Activated CD4-positive, alpha-beta T cell treated with anti-CD3 and anti-CD28 coated beads for 36 hours (primary cell): ENCODE measurements around the gene NUP188. TPM values are rescaled to one million over a fixed set of nuclear protein-coding genes. Genes with fewer than 3 reads are reported as not detected.
"Not testable (repeated sequence)": the region's sequence is repeated elsewhere in the genome, so short reads cannot be mapped to it uniquely, and the experiment has no call there.

Experiments
- ATAC-seq: fragments of 200-7000 bp; cut with Tn5 transposase; one replicate; pipeline ENCODE4 v1.10.0; 2021; ENCODE audit warnings: mild to moderate bottlenecking, moderate library complexity
- CTCF ChIA-PET: fragments of 350-600 bp; sonication (Branson Sonifier 250); formaldehyde crosslinking; loops from one replicate; lab custom pipeline; 2021; ENCODE audit warnings: antibody characterized with exemption; lab: Charles Lee
- POLR2A ChIA-PET: fragments of 350-600 bp; sonication (Branson Sonifier 250); formaldehyde crosslinking; loops from one replicate; lab custom pipeline; 2021; ENCODE audit warnings: antibody characterized with exemption, inconsistent platforms; lab: Charles Lee
- DNase-seq: peaks from one replicate; pipeline ENCODE4 v3.0.0-alpha.2; 2020
- H3K27ac Mint-ChIP-seq: one replicate; pipeline ENCODE4 v1.8.0; 2021; ENCODE audit warnings: mixed read lengths
- H3K27me3 Mint-ChIP-seq: one replicate; pipeline ENCODE4 v1.8.0; 2021; ENCODE audit warnings: mixed read lengths
- H3K36me3 Mint-ChIP-seq: one replicate; pipeline ENCODE4 v1.8.0; 2021; ENCODE audit warnings: low read depth, mixed read lengths
- H3K4me1 Mint-ChIP-seq: one replicate; pipeline ENCODE4 v1.8.0; 2021; ENCODE audit warnings: mixed read lengths
- H3K4me3 Mint-ChIP-seq: one replicate; pipeline ENCODE4 v1.8.0; 2021; ENCODE audit warnings: mild to moderate bottlenecking, moderate library complexity, mixed read lengths
- H3K9me3 Mint-ChIP-seq: one replicate; pipeline ENCODE4 v1.8.0; 2021; ENCODE audit warnings: low read depth, mixed read lengths
- intact Hi-C, 2 experiments: fragments of 100-400 bp; cut with DNase I in 1 of 2; cut with micrococcal nuclease in 1 of 2; formaldehyde crosslinking; loops; one replicate each; pipeline versions ENCODE4 v1.14.2 to v1.15.1; 2022 to 2024; cut with DNase I, micrococcal nuclease
- total RNA-seq, 2 experiments: library from RNA; stranded (reverse); gene quantifications; one replicate each; pipeline ENCODE4 v1.2.3, GENCODE V29; 2021

The NUP188 gene
- total RNA-seq, 2 experiments from 2014 or later, result 102 to 124 TPM

DNA sequence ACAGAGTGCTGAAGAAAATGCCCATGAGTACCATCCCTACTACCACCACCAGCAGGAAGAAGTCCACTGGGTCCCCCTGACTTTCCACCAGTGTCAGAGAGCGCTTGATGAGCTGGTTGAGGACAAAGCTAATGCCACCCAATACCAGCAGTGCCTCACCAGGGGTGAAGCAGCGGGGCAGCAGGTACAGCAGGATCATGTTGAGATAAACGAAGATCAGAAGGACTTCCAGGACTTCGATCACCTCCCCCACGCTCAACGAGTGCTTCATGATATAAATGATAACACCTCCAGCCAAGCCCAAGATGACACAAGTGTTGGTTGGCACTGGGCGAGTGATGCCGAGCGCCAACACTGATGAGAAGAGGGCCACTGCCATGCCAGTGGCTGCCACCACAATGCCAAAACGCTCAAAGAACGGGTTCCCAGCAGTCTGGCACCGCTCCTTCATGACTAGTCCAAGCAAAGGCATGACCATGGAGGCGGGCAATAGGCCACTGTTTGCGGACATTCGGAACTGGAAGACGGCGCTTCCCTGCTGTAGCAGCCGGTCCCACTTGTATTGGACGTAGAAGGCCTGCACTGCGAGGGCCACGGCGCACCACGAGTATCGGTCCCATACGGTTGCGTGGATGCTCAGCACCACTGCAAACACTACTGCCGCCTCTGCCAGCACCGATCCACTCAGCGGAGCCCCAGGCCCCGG, 775 bp upstream of the NUP188 start:
- ChIA-PET CTCF (interaction anchor here (1.0 kb wide), 1 partner anchor 18 kb away, joined by 4 read pairs; no protein-coding TSS in a partner anchor), POLR2A (interaction anchor here (0.6 to 0.7 kb wide), 3 partner anchors 7 to 201 kb away, joined by 3 read pairs; no protein-coding TSS in a partner anchor)
- H3K27me3 Mint-ChIP-seq, result no peaks in the 10 kb centered on the region
- peak; percentile 31 for DNase-seq
- intact Hi-C loops, result loop anchor here (1.0 to 5.0 kb wide), 20 partner anchors 44 to 696 kb away; partner anchors contain the start of genes LRRC8A (in 2 of the 2), SET (in 2 of the 2), DOLPP1 (in 1 of the 2) and DYNC2I2 (in 1 of the 2)
- H3K9me3 Mint-ChIP-seq, result no peaks in the 10 kb centered on the region
- peak; percentile 27 for ATAC-seq
- H3K4me1 Mint-ChIP-seq, result peaks cover 28% of the 10 kb centered on the region
- H3K4me3 Mint-ChIP-seq, result peak overlapping the region; percentile 89
- H3K36me3 Mint-ChIP-seq, result peaks cover 30% of the 10 kb centered on the region
- peak overlapping the region; percentile 95 for H3K27ac Mint-ChIP-seq

DNA sequence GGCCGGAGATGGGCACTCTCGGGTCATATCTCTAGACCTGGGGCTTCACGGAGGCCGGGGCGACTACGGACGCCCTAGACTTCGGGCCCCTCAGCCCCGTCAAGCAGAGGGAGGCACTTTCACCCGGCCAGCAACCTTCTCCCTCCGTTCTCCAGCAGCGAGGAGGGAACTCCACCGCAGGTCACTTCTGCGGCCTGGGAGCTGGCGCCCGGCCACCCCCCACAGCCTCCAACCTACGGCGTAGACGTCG, 297 bp upstream of the NUP188 start:
- DNase-seq (no peak), ATAC-seq (no peak)
- Mint-ChIP-seq H3K9me3 (no peaks in the 10 kb centered on the region), H3K36me3 (peaks cover 30% of the 10 kb centered on the region), H3K4me1 (peaks cover 28% of the 10 kb centered on the region), H3K4me3 (peak overlapping the region; percentile 89), H3K27ac (peak overlapping the region; percentile 95), H3K27me3 (no peaks in the 10 kb centered on the region)
- ChIA-PET CTCF (interaction anchor here (0.6 to 1.0 kb wide), 3 partner anchors 18 to 394 kb away, joined by 3 to 4 read pairs (median 3); no protein-coding TSS in a partner anchor), POLR2A (interaction anchor here (0.6 kb wide), 1 partner anchor 8 kb away, joined by 3 read pairs; no protein-coding TSS in a partner anchor)
- intact Hi-C loops, result loop anchor here (1.0 to 5.0 kb wide), 20 partner anchors 44 to 697 kb away; partner anchors contain the start of genes LRRC8A (in 2 of the 2), SET (in 2 of the 2), DOLPP1 (in 1 of the 2) and DYNC2I2 (in 1 of the 2)

DNA sequence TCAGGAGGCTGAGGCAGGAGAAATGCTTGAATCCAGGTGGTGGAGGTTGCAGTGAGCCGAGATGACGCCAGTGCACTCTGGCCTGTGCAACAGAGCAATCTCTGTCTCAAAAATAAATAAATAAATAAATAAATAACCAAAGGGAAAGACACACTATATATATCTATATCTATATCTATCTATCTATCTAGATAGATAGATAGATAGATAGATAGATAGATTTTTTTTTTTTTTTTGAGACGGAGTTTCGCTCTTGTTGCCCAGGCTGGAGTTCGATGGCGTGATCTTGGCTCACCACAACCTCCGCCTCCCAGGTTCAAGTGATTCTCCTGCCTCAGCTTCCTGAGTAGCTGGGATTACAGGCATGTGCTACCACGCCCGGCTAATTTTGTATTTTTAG, 13.9 kb downstream of the NUP188 start:
- intact Hi-C loops, H3K9me3 Mint-ChIP-seq, ATAC-seq, H3K4me3 Mint-ChIP-seq, H3K4me1 Mint-ChIP-seq, DNase-seq, H3K27me3 Mint-ChIP-seq, H3K27ac Mint-ChIP-seq: not testable (repeated sequence)
- ChIA-PET POLR2A (interaction anchor here (0.6 kb wide), 1 partner anchor 13 kb away, joined by 4 read pairs; no protein-coding TSS in a partner anchor), CTCF (interaction anchor here (0.6 to 0.7 kb wide), 3 partner anchors 19 to 631 kb away, joined by 3 read pairs; no protein-coding TSS in a partner anchor)
- peaks cover 40% of the 10 kb centered on the region for H3K36me3 Mint-ChIP-seq

DNA sequence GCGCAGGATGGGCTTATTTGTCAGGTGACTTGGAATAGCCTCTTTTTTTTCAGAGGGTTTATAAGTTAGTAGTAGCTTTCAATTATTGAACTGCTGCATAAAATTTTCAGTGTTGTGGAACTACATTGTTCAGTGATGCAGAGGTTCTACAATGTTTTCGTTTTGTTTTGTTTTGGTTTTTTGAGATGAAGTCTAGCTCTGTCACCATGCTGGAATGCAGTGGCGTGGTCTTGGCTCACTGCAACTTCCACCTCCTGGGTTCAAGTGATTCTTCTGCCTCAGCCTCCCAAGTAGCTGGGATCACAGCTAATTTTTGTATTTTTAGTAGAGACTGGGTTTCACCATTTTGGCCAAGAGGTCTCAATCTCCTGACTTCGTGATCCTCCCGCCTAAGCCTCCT, 22.0 kb downstream of the NUP188 start:
- H3K4me3 Mint-ChIP-seq, result no peak overlapping the region
- no peaks in the 10 kb centered on the region for H3K9me3 Mint-ChIP-seq
- DNase-seq (no peak), ATAC-seq (no peak)
- CTCF ChIA-PET, result no interaction called here
- H3K27me3 Mint-ChIP-seq, result no peaks in the 10 kb centered on the region
- intact Hi-C loops, result no loop called here
- H3K27ac Mint-ChIP-seq, result no peak overlapping the region
- peaks cover 53% of the 10 kb centered on the region for H3K36me3 Mint-ChIP-seq
- no peaks in the 10 kb centered on the region for H3K4me1 Mint-ChIP-seq
- POLR2A ChIA-PET, result no interaction called here

DNA sequence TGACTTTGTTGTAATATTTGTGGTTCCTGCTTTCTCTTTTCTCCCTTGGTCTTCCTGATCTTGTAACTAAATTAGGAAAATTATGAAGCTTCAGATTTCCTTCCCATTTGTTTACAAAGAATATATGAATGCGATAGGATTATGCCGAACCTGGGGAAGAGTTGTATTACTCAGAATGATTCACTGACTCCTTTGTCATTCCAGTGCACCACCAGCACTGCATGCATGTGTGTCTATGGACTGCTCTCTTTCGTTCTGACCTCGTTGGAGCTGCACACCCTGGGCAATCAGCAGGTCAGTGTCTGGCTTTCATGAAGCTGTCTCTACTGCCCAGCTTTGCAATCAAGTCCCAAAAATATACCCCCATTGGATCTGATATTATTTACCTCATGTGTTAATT, 25.5 kb downstream of the NUP188 start:
- ATAC-seq (no peak), DNase-seq (no peak)
- Mint-ChIP-seq H3K9me3 (no peaks in the 10 kb centered on the region), H3K27ac (no peak overlapping the region), H3K4me1 (no peaks in the 10 kb centered on the region), H3K36me3 (peaks cover 63% of the 10 kb centered on the region), H3K4me3 (no peak overlapping the region), H3K27me3 (no peaks in the 10 kb centered on the region)
- intact Hi-C loops, result no loop called here
- ChIA-PET POLR2A (no interaction called here), CTCF (no interaction called here)

DNA sequence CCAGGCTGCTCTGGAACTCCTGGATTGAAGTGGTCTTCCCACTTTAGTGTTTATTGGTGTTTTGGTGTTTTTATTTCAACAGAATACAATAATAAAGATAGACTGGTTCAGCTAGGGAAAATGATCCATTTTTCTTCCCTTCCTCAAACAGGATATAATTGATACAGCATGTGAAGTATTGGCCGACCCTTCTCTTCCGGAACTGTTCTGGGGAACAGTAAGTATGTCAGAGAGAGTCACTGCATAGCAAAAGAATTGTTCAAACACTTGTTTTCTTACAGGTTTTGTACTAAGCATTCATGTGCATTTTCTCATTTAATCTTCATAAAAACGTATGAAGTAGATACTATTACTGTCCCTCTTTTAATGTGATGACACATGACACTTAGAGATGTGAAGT, 31.6 kb downstream of the NUP188 start:
- no peaks in the 10 kb centered on the region for H3K27me3 Mint-ChIP-seq
- CTCF ChIA-PET, result no interaction called here
- H3K9me3 Mint-ChIP-seq, result no peaks in the 10 kb centered on the region
- no peak overlapping the region for H3K4me3 Mint-ChIP-seq
- intact Hi-C loops, result no loop called here
- peaks cover 63% of the 10 kb centered on the region for H3K36me3 Mint-ChIP-seq
- ATAC-seq (no peak), DNase-seq (no peak)
- no peaks in the 10 kb centered on the region for H3K4me1 Mint-ChIP-seq
- POLR2A ChIA-PET, result no interaction called here
- no peak overlapping the region for H3K27ac Mint-ChIP-seq

DNA sequence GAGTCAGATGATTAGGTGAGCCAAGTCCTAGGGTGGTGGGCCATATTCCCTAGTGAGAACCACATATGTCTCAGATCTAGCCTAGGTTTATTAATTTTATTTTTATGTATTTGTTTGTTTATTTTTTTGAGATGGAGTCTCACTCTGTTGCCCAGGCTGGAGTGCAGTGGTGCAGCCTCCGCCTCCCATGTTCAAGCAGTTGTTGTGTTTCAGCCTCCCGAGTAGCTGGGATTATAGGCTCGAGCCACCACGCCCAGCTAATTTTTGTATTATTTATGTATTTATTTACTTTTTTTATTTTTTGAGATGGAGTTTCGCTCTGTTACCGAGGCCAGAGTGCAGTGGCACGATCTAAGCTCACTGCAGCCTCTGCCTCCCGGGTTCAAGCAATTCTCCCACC, 36.0 kb downstream of the NUP188 start:
- no peak for DNase-seq
- Mint-ChIP-seq H3K4me3 (no peak overlapping the region), H3K4me1 (no peaks in the 10 kb centered on the region), H3K9me3 (no peaks in the 10 kb centered on the region), H3K27ac (no peak overlapping the region), H3K36me3 (peaks cover 74% of the 10 kb centered on the region), H3K27me3 (no peaks in the 10 kb centered on the region)
- ATAC-seq, result no peak
- intact Hi-C loops, result no loop called here
- ChIA-PET POLR2A (no interaction called here), CTCF (no interaction called here)

DNA sequence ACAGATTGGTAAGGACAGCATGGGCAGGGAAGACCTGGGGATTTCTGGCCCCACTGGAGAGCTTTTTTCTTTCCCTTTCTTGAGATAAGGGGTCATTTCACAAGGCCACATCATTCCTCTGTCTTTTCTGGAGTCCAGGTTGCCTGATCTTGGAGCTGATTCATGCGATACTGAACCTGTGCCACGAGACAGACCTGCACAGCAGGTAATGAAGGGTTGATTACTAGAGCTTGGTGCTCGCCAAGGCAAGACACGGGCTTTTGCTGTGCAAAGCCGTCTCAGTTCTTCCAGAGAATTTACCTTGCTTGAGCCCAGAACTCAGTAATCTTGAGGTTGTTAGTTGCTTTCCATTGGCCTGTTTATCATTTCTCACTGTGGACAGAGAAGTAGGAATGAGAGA, 39.2 kb downstream of the NUP188 start:
- Mint-ChIP-seq H3K4me3 (no peak overlapping the region), H3K27ac (no peak overlapping the region), H3K36me3 (peaks cover 61% of the 10 kb centered on the region), H3K27me3 (no peaks in the 10 kb centered on the region), H3K4me1 (no peaks in the 10 kb centered on the region), H3K9me3 (no peaks in the 10 kb centered on the region)
- no peak for ATAC-seq
- ChIA-PET POLR2A (no interaction called here), CTCF (interaction anchor here (0.6 kb wide), 1 partner anchor 37 kb away, joined by 3 read pairs; no protein-coding TSS in a partner anchor)
- intact Hi-C loops, result no loop called here
- DNase-seq, result no peak

DNA sequence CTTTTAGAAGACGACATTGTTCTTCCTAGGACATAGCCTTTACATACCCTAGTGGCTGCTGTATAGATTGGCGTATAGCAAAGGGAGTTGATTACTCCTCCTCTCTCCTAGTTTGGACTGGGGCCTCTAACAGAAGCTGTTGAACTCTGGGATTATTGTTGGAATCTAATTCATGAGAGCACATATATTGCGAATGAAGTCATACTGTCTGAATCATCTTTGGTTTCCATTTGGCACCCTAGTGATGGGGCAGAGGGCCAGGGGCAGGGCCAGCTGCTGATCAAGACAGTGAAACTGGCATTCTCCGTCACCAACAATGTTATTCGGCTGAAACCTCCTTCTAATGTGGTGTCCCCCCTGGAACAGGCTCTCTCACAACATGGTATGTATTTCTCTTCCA, 40.3 kb downstream of the NUP188 start:
- H3K9me3 Mint-ChIP-seq, result no peaks in the 10 kb centered on the region
- H3K27ac Mint-ChIP-seq, result no peak overlapping the region
- ChIA-PET CTCF (interaction anchor here (0.6 kb wide), 1 partner anchor 29 kb away, joined by 5 read pairs; no protein-coding TSS in a partner anchor), POLR2A (no interaction called here)
- peaks cover 58% of the 10 kb centered on the region for H3K36me3 Mint-ChIP-seq
- H3K4me1 Mint-ChIP-seq, result no peaks in the 10 kb centered on the region
- ATAC-seq, result no peak
- H3K4me3 Mint-ChIP-seq, result no peak overlapping the region
- DNase-seq, result no peak
- no peaks in the 10 kb centered on the region for H3K27me3 Mint-ChIP-seq
- intact Hi-C loops, result no loop called here

DNA sequence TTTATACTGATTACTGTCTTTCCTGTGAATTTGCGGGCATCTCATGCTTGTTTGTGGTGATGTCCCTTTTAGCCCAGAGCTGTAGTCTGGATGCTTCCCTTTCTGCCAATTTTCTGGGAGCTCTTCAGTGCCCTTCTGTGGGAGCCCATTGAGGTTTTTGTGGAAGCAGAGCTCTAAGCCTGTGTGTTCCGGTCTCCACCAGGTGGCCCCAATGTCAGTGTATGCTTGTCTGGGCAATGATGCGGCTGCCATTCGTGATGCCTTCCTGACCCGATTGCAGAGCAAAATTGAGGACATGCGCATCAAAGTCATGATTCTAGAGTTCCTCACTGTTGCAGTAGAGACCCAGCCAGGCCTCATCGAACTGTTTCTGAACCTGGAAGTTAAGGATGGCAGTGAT, 45.5 kb downstream of the NUP188 start:
- H3K27me3 Mint-ChIP-seq, result no peaks in the 10 kb centered on the region
- intact Hi-C loops, result no loop called here
- ATAC-seq, result no peak
- no peaks in the 10 kb centered on the region for H3K9me3 Mint-ChIP-seq
- no peak for DNase-seq
- no peak overlapping the region for H3K27ac Mint-ChIP-seq
- CTCF ChIA-PET, result interaction anchor here (0.9 to 1.2 kb wide), 2 partner anchors 9 to 12 kb away, joined by 3 to 4 read pairs; no protein-coding TSS in a partner anchor
- POLR2A ChIA-PET, result no interaction called here
- peaks cover 11% of the 10 kb centered on the region for H3K4me1 Mint-ChIP-seq
- H3K4me3 Mint-ChIP-seq, result no peak overlapping the region
- H3K36me3 Mint-ChIP-seq, result peaks cover 62% of the 10 kb centered on the region

DNA sequence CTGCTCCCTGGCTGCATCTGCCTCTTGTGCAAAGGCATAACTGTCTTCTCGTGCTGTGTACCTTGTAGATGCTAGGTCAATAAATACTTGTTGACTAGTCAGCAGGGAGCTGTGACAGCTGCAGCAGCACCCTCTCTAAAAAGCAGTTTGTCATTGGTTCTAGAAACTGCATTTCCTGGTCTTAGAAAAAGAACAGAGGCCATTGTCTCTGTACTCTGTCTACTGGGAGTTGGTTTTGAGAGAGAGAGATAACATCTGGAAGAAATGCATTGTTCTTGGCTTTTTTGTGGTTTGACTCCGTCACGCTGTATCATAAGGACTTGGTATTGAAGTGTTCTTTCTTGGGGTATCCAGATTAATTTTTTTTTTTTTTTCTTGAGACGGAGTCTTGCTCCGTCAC, 48.3 kb downstream of the NUP188 start:
- POLR2A ChIA-PET, result no interaction called here
- DNase-seq (no peak), ATAC-seq (no peak)
- intact Hi-C loops, result no loop called here
- Mint-ChIP-seq H3K4me1 (peaks cover 21% of the 10 kb centered on the region), H3K4me3 (no peak overlapping the region), H3K27ac (no peak overlapping the region), H3K36me3 (peaks cover 67% of the 10 kb centered on the region), H3K27me3 (no peaks in the 10 kb centered on the region), H3K9me3 (no peaks in the 10 kb centered on the region)
- CTCF ChIA-PET, result interaction anchor here (0.7 to 1.6 kb wide), 2 partner anchors 20 to 445 kb away, joined by 3 to 4 read pairs; no protein-coding TSS in a partner anchor

DNA sequence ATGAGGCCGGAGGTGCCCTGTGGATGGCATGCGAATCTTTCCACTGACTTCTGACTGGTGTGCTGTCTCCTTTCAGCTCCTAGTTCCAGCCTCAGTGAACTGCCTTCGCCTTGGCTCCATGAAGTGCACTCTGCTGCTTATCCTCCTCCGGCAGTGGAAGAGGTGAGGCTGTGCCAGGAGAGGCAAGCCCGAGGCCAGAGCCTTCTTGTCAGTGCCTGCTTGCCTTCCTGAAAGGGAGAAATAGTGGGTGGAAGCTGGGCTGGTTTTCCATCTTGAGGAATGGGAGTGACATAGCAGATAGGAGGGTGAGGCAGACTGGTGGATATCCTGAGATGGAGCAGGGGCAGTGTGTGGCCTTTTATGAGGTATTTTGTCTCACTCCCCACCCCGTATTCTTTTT, 51.0 kb downstream of the NUP188 start:
- no peak overlapping the region for H3K4me3 Mint-ChIP-seq
- no peak overlapping the region for H3K27ac Mint-ChIP-seq
- H3K27me3 Mint-ChIP-seq, result no peaks in the 10 kb centered on the region
- no peaks in the 10 kb centered on the region for H3K9me3 Mint-ChIP-seq
- H3K4me1 Mint-ChIP-seq, result peaks cover 21% of the 10 kb centered on the region
- ChIA-PET CTCF (no interaction called here), POLR2A (interaction anchor here (0.7 kb wide), 1 partner anchor 54 kb away, joined by 6 read pairs; no protein-coding TSS in a partner anchor)
- H3K36me3 Mint-ChIP-seq, result peaks cover 76% of the 10 kb centered on the region
- DNase-seq (no peak), ATAC-seq (no peak)
- intact Hi-C loops, result no loop called here
